ENCODE measurements around the gene LRRC4B. TPM values are rescaled to one million over a fixed set of nuclear protein-coding genes. Genes with fewer than 3 reads are reported as not detected.

The LRRC4B gene
- total and polyA plus RNA-seq, 2 experiments from 2014 or later: 2.1 to 6.0 TPM

DNA sequence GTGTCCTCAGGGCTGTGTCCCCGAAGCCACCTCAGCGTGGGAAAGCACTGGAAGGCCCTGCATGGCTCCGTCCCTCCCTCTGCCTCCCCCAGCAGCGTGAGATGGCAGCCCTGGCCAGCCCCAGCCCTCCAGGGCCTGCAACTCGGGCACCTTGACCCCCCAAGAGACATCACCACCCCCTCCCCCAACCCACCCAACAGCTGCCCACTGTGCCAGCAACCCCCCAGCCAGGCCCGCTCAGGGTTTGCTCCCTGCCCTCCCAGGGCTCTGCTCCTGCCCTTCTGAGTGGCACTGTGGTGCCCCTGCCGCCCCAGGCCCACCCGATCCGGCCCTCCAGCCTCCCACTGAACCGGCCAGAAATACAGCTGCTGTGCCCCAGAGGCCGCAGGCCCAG is 53.1 kb downstream of the LRRC4B start:
- TF ChIP-seq EZH2phosphoT487 (IDR thresholded peaks at IDR 0.05; ENCODE audit: low read depth, severe bottlenecking, unreplicated experiment) (no peak), CTCF (IDR thresholded peaks at IDR 0.05; ENCODE audit: poor library complexity) (no peak), EZH2 (IDR thresholded peaks at IDR 0.05; ENCODE audit: borderline replicate concordance) (no peak)
- Histone ChIP-seq H4K20me1 (ENCODE audit: insufficient read depth, poor library complexity, severe bottlenecking) (no peaks in the 10 kb centered on the region), H3K36me3 (replicated peaks; ENCODE audit: insufficient read depth, low read depth) (no peaks in the 10 kb centered on the region), H3K27ac (no peak overlapping the region), H3K4me1 (ENCODE audit: insufficient read depth) (peaks cover 3% of the 10 kb centered on the region), H3K79me2 (no peaks in the 10 kb centered on the region), H3K9me2 (replicated peaks; ENCODE audit: insufficient read depth) (no peaks in the 10 kb centered on the region), H3K27me3 (no peaks in the 10 kb centered on the region), H3K4me3 (no peak overlapping the region), H3K4me2 (no peak overlapping the region), H3K9me3 (ENCODE audit: low read depth) (no peaks in the 10 kb centered on the region), H2AFZ (no peak overlapping the region)
- no peak for DNase-seq (ENCODE audit: low spot score)
- WGBS (ENCODE audit: low lambda C conversion rate, missing lambda C conversion rate): 56% methylated on average over 2 of the region's 11 CpGs

- peaks cover 5% of the 10 kb centered on the region for H3K4me1 ChIP-seq (ENCODE audit: insufficient read depth)
- TF ChIP-seq EZH2phosphoT487 (IDR thresholded peaks at IDR 0.05; ENCODE audit: low read depth, severe bottlenecking, unreplicated experiment) (no peak), CTCF (IDR thresholded peaks at IDR 0.05; ENCODE audit: poor library complexity) (no peak), EZH2 (IDR thresholded peaks at IDR 0.05; ENCODE audit: borderline replicate concordance) (no peak)
- DNase-seq (ENCODE audit: low spot score): no peak
- H3K9me3 ChIP-seq (ENCODE audit: low read depth): no peaks in the 10 kb centered on the region
- H2AFZ ChIP-seq: no peak overlapping the region
- no peak overlapping the region for H3K4me2 ChIP-seq
- H3K79me2 ChIP-seq: no peaks in the 10 kb centered on the region
- H3K36me3 ChIP-seq (replicated peaks; ENCODE audit: insufficient read depth, low read depth): no peaks in the 10 kb centered on the region
- no peak overlapping the region for H3K27ac ChIP-seq
- H3K4me3 ChIP-seq: no peak overlapping the region
- H4K20me1 ChIP-seq (ENCODE audit: insufficient read depth, poor library complexity, severe bottlenecking): no peaks in the 10 kb centered on the region
- WGBS (ENCODE audit: low lambda C conversion rate, missing lambda C conversion rate): 78% methylated on average over 31 of the region's 38 CpGs
- H3K9me2 ChIP-seq (replicated peaks; ENCODE audit: insufficient read depth): no peaks in the 10 kb centered on the region
- no peaks in the 10 kb centered on the region for H3K27me3 ChIP-seq
Observed at GRCh38 chr19:50514346-50515167, 53.7 kb downstream of the LRRC4B start.

DNA sequence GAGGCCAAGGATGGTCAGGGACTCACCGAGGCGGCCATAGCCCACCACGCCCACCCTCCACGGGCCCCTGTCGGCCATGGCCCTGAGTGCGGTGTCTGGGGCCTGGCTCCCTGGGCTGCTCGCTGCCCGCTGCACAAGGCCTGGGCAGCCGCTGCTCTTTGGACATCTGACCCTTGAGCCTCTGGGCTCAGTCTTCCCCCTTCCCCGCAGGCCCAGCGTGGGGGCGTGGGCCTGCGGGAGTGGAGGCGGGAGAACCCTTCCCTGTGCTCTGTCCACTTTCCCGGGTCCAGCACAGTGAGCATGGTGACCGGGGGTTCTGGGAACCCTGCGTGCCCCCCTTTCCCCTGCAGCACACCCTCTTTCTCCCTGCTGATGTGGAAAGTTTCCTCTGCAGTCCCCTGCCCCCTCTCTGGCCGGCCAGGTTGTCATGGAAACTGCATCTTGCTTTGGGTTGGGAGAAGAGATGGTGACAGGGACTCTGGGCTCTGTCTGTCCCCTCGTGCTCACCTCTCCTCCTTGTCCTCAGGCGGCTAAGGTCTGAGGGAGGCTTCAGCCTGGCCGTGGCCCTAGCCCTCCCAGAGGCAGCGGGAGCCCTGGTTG is 54.4 kb downstream of the LRRC4B start, which contains the start of gene ASPDH:
Gene ASPDH (minus strand): TSS at position 168 of the 600 bp plus-strand sequence. CDS start 90 bp downstream, at position 78.
- no peaks in the 10 kb centered on the region for H3K27me3 ChIP-seq
- peak; percentile 20 for DNase-seq (ENCODE audit: low spot score)
- H3K79me2 ChIP-seq: no peaks in the 10 kb centered on the region
- 71% methylated on average over 15 of the region's 22 CpGs for WGBS (ENCODE audit: low lambda C conversion rate, missing lambda C conversion rate)
- no peak within 1 kb of the TSS for H3K27ac ChIP-seq
- H4K20me1 ChIP-seq (ENCODE audit: insufficient read depth, poor library complexity, severe bottlenecking): no peaks in the 10 kb centered on the region
- no peak for TF ChIP-seq EZH2phosphoT487 (IDR thresholded peaks at IDR 0.05; ENCODE audit: low read depth, severe bottlenecking, unreplicated experiment)
- no peaks in the 10 kb centered on the region for H3K9me2 ChIP-seq (replicated peaks; ENCODE audit: insufficient read depth)
- no peak within 1 kb of the TSS for H3K4me3 ChIP-seq
- no peaks in the 10 kb centered on the region for H3K36me3 ChIP-seq (replicated peaks; ENCODE audit: insufficient read depth, low read depth)
- no peak within 1 kb of the TSS for H3K4me2 ChIP-seq
- peaks cover 5% of the 10 kb centered on the region for H3K4me1 ChIP-seq (ENCODE audit: insufficient read depth)
- H3K9me3 ChIP-seq (ENCODE audit: low read depth): no peaks in the 10 kb centered on the region
- no peak within 1 kb of the TSS for H2AFZ ChIP-seq

Measured in hepatocyte (in vitro differentiated cells).